GM21786 (cell line): ENCODE data around the gene POLE4.

ENCODE experiments used
- ATAC-seq: cut with Tn5 transposase; IDR thresholded peaks from one replicate; pipeline ENCODE4 v1.9.1; 2021; ENCODE audit not compliant: unreplicated experiment

The POLE4 gene

DNA sequence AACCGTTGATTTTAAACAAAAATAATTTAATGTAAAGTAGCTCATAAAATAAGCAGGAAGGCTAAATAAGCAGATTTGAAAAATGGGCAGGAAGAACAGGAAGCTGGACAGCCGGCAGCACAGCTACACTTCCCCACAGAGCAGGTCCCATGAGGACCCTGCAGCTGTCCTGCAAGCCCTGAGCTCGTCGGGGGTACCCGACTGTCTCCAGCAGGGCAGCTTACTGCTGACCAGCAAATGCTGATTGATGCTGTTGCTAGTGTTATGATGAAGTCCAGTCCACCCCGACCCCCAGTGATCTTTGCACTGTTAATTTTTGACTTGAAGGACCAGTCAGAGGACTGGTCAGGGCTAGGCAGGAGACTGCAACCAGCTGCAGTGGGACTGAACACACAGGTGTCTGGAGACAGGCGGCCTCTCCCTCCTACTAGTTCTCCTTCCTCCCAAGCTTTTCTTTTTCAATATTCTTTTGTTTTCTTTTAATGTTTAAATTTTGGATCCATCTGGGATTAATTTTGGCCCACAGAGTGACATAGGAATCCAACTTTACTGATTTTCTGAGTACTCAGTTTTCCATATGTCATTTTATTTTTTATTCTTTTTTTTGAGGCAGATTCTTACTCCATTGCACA, 27.7 kb downstream of the POLE4 start:
- ATAC-seq: no peak

GRCh38 chr2:74991977-74992376, 33.5 kb downstream of the POLE4 start:
- ATAC-seq: no peak

DNA sequence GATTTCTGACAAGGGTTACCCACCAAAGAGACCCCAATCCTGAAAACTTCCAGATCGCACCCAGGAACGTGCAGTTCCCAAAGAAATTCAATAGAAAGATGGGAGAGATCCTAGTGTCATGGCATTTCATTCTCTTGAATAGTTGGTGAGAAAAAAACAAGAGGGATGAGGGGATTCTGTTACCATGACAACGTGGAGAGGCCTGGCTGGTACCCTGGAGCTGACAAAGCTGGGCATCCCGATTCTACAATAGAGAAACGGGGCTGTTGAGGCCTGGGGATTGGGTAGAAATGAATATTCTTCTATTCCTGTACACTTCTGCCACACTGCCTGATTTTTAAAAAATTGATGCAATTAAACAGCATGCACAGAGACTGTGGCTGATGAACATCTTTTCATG, 41.0 kb downstream of the POLE4 start:
- no peak for ATAC-seq

GRCh38 chr2:75002007-75002406, 43.6 kb downstream of the POLE4 start:
- no peak for ATAC-seq

DNA sequence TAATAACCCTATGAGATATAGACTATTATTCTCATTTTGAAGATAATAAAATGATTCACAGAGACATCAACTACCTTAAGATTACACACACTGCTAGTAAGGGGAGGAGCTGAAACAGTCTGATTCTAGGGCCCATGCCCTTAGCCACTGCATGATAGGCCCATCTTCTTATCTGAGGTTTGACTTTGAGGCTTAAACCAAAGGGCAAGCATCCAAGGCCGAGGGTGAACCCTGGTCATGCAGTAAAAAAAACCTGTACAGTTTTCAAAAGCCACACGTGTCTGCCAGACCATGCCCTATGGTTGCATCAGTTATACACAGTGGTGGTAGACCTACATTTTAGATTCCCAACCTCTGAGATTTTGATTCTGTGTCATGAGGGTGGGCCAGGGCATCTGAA, 44.8 kb downstream of the POLE4 start:
- no peak for ATAC-seq

DNA sequence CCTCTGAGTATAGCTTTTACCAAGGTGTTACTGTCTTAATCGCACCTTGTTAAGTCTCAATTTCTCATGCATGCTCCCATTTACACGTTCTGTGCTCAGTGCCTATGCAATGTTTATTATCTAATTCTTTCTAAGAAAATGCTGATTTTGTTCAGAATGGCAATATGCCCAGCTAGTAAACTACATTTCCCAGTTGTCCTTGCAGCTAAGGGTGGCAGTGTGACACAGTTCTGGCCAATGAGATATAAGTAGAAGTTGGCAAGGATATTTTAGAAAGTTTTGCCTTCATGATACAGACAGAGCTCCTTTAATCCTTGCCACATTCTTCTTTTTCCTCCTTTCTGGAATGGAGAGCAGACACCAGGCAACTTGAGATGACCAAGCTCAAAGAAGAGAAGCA, 45.3 kb downstream of the POLE4 start:
- ATAC-seq: no peak

- ATAC-seq: no peak
These were observed 47.6 kb downstream of the POLE4 start for GRCh38 chr2:75006041-75006440.

DNA sequence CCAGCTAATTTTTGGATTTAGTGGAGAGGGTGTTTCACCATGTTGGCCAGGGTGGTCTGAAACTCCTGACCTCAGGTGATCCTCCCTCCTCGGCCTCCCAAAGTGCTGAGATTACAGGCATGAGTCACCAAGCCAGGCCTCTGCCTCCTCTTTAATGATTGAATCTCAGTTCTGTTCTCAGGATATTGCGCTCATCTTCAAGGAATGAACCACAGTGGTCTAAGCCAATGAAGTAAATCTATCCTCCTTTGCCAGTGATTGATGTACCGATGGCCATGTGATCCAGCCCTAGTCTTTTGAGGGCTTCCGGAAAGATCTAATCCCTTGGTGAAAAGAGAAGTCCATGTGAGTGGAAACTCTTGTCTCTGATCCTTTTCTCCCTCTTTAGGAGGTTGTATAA, 48.6 kb downstream of the POLE4 start:
- no peak for ATAC-seq

GRCh38 chr2:75007819-75008218, 49.4 kb downstream of the POLE4 start:
- ATAC-seq: no peak

- ATAC-seq: no peak
These were observed 52.1 kb downstream of the POLE4 start for GRCh38 chr2:75010571-75010970.

DNA sequence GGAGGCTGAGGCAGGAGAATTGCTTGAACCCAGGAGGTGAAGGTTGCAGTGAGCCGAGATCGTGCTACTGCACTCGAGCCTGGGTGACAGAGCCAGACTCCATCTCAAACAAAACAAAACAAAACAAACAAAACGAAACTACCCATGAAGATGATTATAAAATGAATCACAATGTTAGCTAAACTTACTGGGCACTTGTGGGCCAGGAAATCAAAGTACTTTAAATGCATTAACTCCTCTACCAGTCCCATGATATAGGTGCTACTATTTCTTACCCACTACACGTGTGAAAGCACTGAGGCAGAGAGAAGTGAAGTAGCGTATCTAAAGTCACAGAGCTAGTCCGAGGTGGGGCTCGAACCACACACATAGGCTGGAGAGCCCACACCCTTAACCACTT, 53.6 kb downstream of the POLE4 start:
- no peak for ATAC-seq

DNA sequence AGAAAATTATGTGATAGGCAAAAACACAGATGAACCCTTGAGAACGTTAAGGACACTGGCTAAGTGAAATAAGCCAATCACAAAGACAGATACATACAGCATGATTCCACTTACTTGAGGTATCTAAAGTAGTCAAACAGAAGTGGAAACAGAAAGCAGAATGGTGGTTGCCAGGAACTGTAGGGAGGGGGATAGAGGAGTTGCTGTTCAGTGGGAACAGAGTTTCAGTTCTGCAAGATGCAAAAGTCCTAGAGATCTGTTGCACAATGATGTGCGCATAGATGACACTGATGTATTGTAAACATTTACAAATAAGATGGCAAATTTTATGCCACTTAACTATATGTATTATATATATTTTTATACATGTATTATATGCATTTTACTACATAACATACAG, 59.7 kb downstream of the POLE4 start:
- no peak for ATAC-seq
